Neutrophil (primary cell): ENCODE measurements around the gene MPZL1.

ENCODE experiments used
- H3K27ac ChIP-seq: fragments of 200-600 bp; sonication (generic); 2 replicates; pipeline ENCODE4 v1.5.1; 2016; ENCODE audit warnings: mild to moderate bottlenecking, moderate library complexity
- H3K27me3 ChIP-seq: fragments of 200-600 bp; sonication (generic); 2 replicates; pipeline ENCODE4 v1.6.0; 2016; ENCODE audit warnings: mild to moderate bottlenecking
- H3K36me3 ChIP-seq: fragments of 200-600 bp; sonication (generic); 2 replicates; pipeline ENCODE4 v1.5.1; 2017
- H3K4me1 ChIP-seq, 2 experiments: fragments of 200-600 bp in 1 of 2; sonication (generic) in 1 of 2; 1 replicate in 1 of 2; 2 replicates in 1 of 2; pipeline versions ENCODE4 v1.5.1 to v1.6.1; 2013 to 2016; ENCODE audit warnings: low read depth in 1 of 2, low read length in 1 of 2, mild to moderate bottlenecking in 1 of 2, moderate library complexity in 1 of 2; ENCODE audit not compliant: control insufficient read depth in 1 of 2, insufficient read depth in 1 of 2
- H3K4me3 ChIP-seq, 2 experiments: fragments of 200-600 bp in 1 of 2; sonication (generic) in 1 of 2; 1 replicate in 1 of 2; 2 replicates in 1 of 2; pipeline ENCODE4 v1.5.1; 2013 to 2016; ENCODE audit warnings: low read depth in 1 of 2, low read length in 1 of 2, mild to moderate bottlenecking in 1 of 2, moderate library complexity in 1 of 2
- H3K9me3 ChIP-seq: fragments of 200-600 bp; sonication (generic); 2 replicates; pipeline ENCODE4 v1.5.1; 2016
- CTCF ChIP-seq: fragments of 200-600 bp; sonication (generic); IDR thresholded peaks from 2 replicates; pipeline ENCODE4 v1.5.1; 2016; ENCODE audit warnings: antibody characterized with exemption

The MPZL1 gene

GRCh38 chr1:167782946-167783345 lies 61.2 kb downstream of the MPZL1 start:
- no peak overlapping the region for H3K4me3 ChIP-seq
- TF ChIP-seq CTCF = no peak
- H3K9me3 ChIP-seq = no peaks in the 10 kb centered on the region
- H3K27me3 ChIP-seq = no peaks in the 10 kb centered on the region
- H3K27ac ChIP-seq = no peak overlapping the region
- H3K36me3 ChIP-seq = no peaks in the 10 kb centered on the region
- no peaks in the 10 kb centered on the region for H3K4me1 ChIP-seq

- H3K9me3 ChIP-seq = no peaks in the 10 kb centered on the region
- H3K27ac ChIP-seq = no peak overlapping the region
- H3K4me1 ChIP-seq = no peaks in the 10 kb centered on the region
- TF ChIP-seq CTCF = no peak
- no peaks in the 10 kb centered on the region for H3K27me3 ChIP-seq
- H3K36me3 ChIP-seq = no peaks in the 10 kb centered on the region
- H3K4me3 ChIP-seq = no peak overlapping the region
These were observed 63.2 kb downstream of the MPZL1 start for GRCh38 chr1:167784876-167785550.

- TF ChIP-seq CTCF = no peak
- Histone ChIP-seq H3K36me3 (no peaks in the 10 kb centered on the region), H3K4me3 (no peak overlapping the region), H3K4me1 (peaks cover 0 to 2% of the 10 kb centered on the region in 2 experiments), H3K9me3 (no peaks in the 10 kb centered on the region), H3K27ac (no peak overlapping the region), H3K27me3 (no peaks in the 10 kb centered on the region)
These were observed 64.7 kb downstream of the MPZL1 start for GRCh38 chr1:167786502-167786901.

- Histone ChIP-seq H3K27ac (no peak overlapping the region), H3K4me1 (peaks cover 0 to 5% of the 10 kb centered on the region in 2 experiments), H3K27me3 (no peaks in the 10 kb centered on the region), H3K4me3 (no peak overlapping the region), H3K36me3 (no peaks in the 10 kb centered on the region), H3K9me3 (no peaks in the 10 kb centered on the region)
- no peak for TF ChIP-seq CTCF
These were observed 67.7 kb downstream of the MPZL1 start for GRCh38 chr1:167789501-167789900.

- H3K36me3 ChIP-seq = no peaks in the 10 kb centered on the region
- no peak overlapping the region for H3K27ac ChIP-seq
- peaks cover 0 to 5% of the 10 kb centered on the region in 2 experiments for H3K4me1 ChIP-seq
- H3K9me3 ChIP-seq = no peaks in the 10 kb centered on the region
- H3K27me3 ChIP-seq = no peaks in the 10 kb centered on the region
- no peak for TF ChIP-seq CTCF
- H3K4me3 ChIP-seq = no peak overlapping the region
These were observed 68.3 kb downstream of the MPZL1 start for GRCh38 chr1:167790117-167790516.
